NOMO-1 treated with dmso at 0.1 percent for 144 hours (cell line): ENCODE data around the gene GLCE.

Experiments
- DNase-seq: peaks from one replicate; lab custom pipeline; 2025; ENCODE audit not compliant: unreplicated experiment; lab: John Stamatoyannopoulos, UW

GLCE gene

GRCh38 chr15:69200832-69201745, 40.7 kb downstream of the GLCE start:
- no peak for DNase-seq

- no peak for DNase-seq
Observed at GRCh38 chr15:69206079-69206478, 45.6 kb downstream of the GLCE start.

GRCh38 chr15:69209661-69210060, 49.2 kb downstream of the GLCE start:
- DNase-seq = no peak

DNA sequence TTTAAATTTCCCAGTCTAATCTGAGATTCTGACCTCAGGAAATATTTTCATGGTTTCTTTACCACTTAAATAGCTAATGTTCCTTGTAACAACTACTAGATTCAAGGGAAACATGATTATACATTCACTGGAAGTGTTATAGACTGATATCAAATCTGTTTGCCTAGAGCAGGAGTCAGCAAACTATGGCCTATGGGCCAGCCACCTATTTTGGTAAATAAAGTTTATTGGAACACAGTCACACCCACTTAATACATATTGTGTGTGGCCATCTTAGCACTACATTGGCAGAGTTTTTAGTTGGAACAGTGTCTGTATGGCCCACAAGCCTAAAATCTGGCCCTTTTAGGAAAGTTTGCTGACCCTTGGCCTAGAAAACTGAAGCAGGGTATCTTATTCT, 50.1 kb downstream of the GLCE start:
- no peak for DNase-seq

- no peak for DNase-seq
Observed at GRCh38 chr15:69213786-69214185, 53.4 kb downstream of the GLCE start.

GRCh38 chr15:69215314-69216035, 55.0 kb downstream of the GLCE start:
- DNase-seq = no peak

GRCh38 chr15:69217381-69217780, 56.9 kb downstream of the GLCE start:
- DNase-seq = no peak

- no peak for DNase-seq
Observed at GRCh38 chr15:69219690-69220089, 59.3 kb downstream of the GLCE start.

DNA sequence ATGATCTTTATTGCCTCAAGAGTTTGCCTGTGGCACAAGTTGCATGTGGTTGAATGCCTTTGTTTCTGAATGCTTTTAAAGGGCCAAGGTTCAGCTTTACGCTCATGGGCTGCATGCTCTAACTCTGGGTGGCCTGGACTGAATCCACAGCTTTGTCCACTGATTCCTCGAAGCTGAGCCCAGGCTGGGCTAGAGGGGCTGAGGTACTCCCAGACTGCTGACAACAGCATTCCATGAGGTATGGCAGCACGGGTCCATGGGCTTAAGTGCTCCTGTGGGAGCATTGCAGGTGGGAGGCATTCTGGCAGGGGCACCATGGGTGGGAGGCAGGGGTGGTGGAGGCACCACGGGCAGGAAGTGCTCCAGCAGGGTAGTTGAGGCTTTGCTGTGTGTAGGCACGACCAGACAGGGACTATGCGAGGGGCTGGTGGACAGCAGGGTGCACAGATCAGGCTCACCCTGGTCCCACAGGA, 61.6 kb downstream of the GLCE start:
- no peak for DNase-seq

DNA sequence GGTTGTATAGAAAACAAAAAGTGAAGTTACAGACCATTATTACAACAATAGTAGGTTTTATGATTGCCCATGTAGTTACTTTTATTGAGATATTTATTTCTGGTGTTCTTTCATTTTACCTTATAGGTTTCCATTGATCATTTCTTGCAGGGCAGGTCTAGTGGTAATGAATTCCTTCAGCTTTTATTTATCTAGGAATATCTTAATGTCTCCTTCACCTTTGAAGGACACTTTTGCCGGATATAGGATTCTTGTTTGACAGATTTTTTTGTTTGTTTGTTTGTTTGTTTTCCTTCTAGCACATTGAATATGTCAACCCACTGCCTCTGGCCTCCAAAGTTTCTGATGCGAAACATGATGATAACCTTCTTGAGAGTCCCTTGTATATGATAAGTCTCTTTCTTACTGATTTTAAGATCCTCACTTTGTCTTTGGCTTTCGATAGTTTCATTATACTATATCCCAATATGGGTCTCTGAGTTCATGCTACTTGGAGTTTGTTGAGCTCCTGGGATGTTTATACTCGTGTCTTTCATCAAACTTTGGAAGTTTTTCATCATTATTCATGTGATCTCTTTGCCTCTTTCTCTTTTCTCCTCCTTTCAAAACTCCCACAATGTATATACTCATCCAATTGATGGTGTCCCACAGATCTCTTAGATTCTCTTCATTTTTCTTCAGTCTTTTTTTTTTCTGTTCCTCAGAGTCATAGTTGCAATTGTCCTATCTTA, 62.8 kb downstream of the GLCE start:
- no peak for DNase-seq

DNA sequence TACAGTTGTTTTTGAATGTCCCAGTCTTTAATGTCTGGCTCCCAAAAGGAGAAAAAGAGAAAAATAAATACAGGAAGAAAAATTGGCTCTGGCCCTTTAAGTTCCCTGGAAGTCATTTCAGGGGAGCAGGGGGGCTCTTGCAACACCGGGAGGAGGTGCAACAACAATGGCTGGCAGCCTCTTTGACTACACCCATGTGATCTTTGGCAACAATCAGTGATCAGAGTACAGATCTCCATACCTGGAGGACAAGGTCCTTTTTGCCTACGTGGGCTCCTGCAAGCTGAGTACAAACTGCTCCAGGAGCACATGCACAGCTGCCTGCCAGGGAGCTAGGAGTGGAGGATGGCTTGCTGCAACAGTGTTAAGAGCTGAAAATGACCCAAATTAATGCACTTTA, 63.9 kb downstream of the GLCE start:
- DNase-seq = no peak

DNA sequence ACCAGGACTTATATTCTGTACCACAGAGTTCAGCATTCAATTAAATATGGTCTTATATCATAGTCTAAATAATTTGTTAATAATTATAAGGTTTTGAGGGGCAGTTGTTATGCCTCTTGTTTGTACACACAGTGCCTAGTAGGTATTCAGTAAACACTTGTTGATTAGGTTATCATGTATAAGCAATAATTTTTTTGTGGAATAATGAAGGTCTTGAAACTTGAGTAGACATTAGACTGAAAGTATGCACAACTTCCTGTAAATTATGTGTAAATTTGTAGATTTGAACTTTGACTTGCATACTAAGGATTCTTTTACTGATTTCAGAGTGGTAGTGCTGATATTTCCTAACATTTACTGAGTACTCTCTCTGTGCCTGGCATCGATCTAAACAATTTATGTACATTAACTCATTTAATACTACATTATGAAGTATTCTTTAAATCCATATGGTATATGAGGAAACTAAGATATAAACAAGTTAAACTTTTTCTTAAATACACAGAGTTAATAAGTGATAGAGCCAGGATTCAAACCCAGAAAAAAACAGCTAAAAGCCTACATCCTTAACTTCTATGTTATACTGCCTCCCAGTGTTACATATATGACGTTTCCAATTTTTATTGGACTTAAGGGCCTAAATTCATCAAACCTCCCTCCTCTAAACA, 65.1 kb downstream of the GLCE start:
- DNase-seq = peak; percentile 4

GRCh38 chr15:69226023-69226355, 65.6 kb downstream of the GLCE start:
- no peak for DNase-seq

DNA sequence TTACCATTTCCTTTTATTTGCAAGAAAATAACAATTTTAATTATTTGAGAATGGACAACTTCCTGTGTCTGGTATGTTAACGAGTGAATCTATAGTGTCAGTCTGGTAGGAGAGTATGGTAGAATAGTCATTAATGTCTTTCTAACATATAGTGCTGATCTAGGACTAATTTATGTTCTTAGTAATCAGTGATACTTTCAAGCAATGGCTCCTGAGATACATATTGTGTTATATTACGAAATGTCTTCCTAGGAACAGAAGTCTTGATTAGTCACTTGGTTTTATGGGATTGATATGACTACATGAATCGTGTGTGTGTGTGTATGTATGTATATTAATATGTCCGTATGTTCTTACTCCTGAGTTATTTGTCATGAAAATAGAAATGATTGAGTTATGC, 71.7 kb downstream of the GLCE start:
- DNase-seq = no peak

GRCh38 chr15:69232765-69233164, 72.3 kb downstream of the GLCE start:
- DNase-seq = no peak

DNA sequence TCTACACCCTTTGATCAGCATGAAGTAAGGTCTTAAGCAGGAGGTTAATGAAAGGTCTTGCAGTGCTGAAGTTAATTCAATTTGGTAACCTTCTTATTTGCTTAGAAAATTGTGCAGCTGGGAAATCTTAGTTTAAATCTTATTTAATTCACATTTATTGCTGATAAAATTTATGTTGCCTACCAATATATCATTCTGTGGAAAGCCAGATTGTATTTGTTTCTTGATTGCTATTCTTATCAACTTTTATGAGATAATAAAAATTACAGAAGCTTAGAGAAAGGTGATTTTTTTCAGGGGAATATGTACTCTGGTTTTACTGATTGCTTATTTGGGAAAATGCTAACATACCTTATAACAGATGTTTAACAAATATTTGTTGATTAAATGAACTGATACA, 74.2 kb downstream of the GLCE start:
- no peak for DNase-seq

DNA sequence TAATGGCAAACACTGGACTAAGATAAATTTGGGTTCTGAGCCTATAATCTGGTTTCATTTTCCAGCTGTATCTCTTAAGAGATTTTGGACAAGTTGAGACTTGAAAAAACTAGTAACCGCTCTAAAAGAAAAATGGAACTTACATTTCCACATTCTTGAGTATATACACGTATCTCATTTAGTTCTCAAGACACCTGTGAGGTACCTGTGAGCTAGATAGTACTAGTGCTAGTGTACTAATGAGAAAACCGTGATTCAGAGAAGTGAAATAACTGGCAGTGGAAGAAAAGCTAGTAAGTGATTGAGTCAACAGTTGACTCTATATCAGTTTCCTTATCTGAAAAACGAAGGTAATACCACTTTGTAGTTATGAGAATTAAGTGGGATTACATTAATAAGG, 76.1 kb downstream of the GLCE start:
- no peak for DNase-seq

GRCh38 chr15:69237718-69238117, 77.3 kb downstream of the GLCE start:
- no peak for DNase-seq

DNA sequence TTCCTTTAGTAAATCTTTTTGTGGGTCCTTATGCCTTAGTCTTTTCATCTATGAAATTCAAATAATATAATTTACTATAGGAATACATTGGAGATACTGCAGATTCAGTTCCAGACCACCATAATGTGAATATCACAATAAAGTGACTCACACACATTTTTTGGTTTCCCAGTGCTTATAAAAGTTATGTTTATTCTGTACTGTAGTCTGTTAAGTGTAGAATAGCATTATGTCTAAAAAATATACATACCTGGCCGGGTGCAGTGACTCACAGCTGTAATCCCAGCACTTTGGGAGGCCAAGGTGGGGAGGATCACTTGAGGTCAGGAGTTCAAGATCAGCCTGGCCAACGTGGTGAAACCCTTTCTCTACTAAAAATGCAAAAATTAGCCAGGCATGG, 84.4 kb downstream of the GLCE start:
- no peak for DNase-seq

DNA sequence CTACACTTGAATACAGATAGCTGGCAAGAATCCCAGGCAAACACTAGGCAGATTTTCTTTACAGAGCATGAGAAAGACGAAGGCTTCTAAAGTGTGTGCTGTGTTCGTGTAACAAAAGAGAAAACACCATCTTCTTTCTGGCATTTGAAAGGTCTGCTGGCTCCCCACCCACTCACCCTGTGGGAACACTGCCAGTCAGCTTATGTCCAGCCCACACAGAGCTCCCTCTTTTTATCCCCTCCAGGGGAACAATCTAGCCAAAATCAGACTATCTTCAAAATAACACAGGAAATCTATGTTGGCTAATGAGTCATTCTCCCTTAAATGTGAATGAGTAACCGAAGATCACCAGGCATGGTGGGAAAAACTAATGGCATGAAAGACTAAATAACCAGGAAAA, 92.7 kb downstream of the GLCE start:
- no peak for DNase-seq

DNA sequence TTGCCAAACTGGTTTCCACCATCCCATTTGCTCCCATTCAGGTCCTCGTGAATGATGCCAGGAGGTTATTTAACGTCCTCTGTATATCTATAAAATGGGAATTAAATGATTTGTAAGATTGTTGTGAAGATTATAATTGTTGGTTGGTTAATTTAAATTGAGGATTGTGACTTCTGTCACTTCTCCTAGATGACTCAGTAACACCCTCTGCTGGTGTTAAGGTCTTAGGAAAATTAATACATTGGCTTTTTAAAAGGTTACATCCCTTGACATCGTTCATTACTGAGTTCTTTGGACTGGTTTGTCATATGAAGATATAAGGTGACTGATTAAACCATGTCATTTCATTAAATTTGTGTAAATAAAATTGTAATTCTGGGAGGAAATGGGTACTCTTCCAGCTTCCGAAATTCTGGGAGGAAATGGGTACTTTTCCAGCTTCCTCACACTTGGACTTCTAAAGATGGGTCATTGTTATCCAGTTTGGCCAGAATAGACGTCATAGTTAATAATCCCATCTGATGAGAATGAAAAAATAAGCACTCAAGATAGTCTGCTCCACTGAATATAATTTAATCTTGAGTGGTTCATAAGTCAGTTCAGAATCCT, 105.0 kb downstream of the GLCE start:
- DNase-seq = no peak
